CD14-positive monocyte (primary cell): Measurements from ENCODE around the gene OTOG. TPM values are rescaled to one million over a fixed set of nuclear protein-coding genes. Genes with fewer than 3 reads are reported as not detected.

Experiments
- DNase-seq, 3 donors: peaks; one replicate each; pipeline ENCODE4 v3.0.0-alpha.2; 2011 to 2022
- H2AFZ ChIP-seq: 2 replicates; pipeline ENCODE4 v1.6.0; 2012; ENCODE audit warnings: mild to moderate bottlenecking, low read depth, low read length, inconsistent platforms; ENCODE audit not compliant: insufficient read depth, poor library complexity, severe bottlenecking
- H3K27ac ChIP-seq, 2 donors: 1 replicate in 1 of 2; 2 replicates in 1 of 2; pipeline ENCODE4 v1.5.1; 2012 to 2013; ENCODE audit warnings: low read length in 2 of 2, control low read depth in 1 of 2, inconsistent platforms in 1 of 2, low read depth in 1 of 2, mild to moderate bottlenecking in 1 of 2
- H3K27me3 ChIP-seq, 2 donors: one replicate each; pipeline versions ENCODE4 v1.6.0 to v1.6.1; 2011 to 2013; ENCODE audit warnings: low read length in 2 of 2; ENCODE audit not compliant: control insufficient read depth in 2 of 2, insufficient read depth in 2 of 2
- H3K36me3 ChIP-seq, 2 donors: replicated peaks in 1 of 2; 1 replicate in 1 of 2; 2 replicates in 1 of 2; pipeline versions ENCODE4 v1.5.1 to v1.6.1; 2012 to 2013; ENCODE audit warnings: low read length in 2 of 2, control low read depth in 1 of 2, inconsistent platforms in 1 of 2, mild to moderate bottlenecking in 1 of 2; ENCODE audit not compliant: insufficient read depth in 2 of 2, control insufficient read depth in 1 of 2
- H3K4me1 ChIP-seq, 2 donors: 1 replicate in 1 of 2; 2 replicates in 1 of 2; pipeline versions ENCODE4 v1.5.1 to v1.6.1; 2012 to 2013; ENCODE audit warnings: low read length in 2 of 2, control low read depth in 1 of 2, inconsistent platforms in 1 of 2, mild to moderate bottlenecking in 1 of 2, moderate library complexity in 1 of 2; ENCODE audit not compliant: insufficient read depth in 2 of 2, control insufficient read depth in 1 of 2
- H3K4me2 ChIP-seq: replicated peaks from 2 replicates; pipeline ENCODE3; 2012; ENCODE audit warnings: low read length, moderate library complexity, mild to moderate bottlenecking; ENCODE audit not compliant: poor library complexity, severe bottlenecking; ENCODE audit errors: extremely low read depth
- H3K4me3 ChIP-seq, 3 experiments: fragments of 200-600 bp in 1 of 3; sonication (generic) in 1 of 3; replicated peaks in 1 of 3; 1 replicate in 2 of 3; 2 replicates in 1 of 3; pipeline ENCODE4 v1.5.1; 2011 to 2013; ENCODE audit warnings: low read length in 3 of 3, mild to moderate bottlenecking in 3 of 3, control low read depth in 2 of 3, low read depth in 2 of 3, inconsistent platforms in 1 of 3, moderate library complexity in 1 of 3
- H3K79me2 ChIP-seq: 2 replicates; pipeline ENCODE4 v1.6.0; 2012; ENCODE audit warnings: mild to moderate bottlenecking, control low read depth, inconsistent platforms, low read length, moderate library complexity; ENCODE audit not compliant: insufficient read depth
- H3K9ac ChIP-seq: 2 replicates; pipeline ENCODE4 v1.6.0; 2017; ENCODE audit warnings: low read length, mild to moderate bottlenecking; ENCODE audit not compliant: insufficient read depth, poor library complexity, severe bottlenecking
- H3K9me3 ChIP-seq, 2 donors: replicated peaks in 1 of 2; 1 replicate in 1 of 2; 2 replicates in 1 of 2; pipeline versions ENCODE4 v1.5.1 to v1.6.1; 2012 to 2013; ENCODE audit warnings: low read length in 2 of 2, control low read depth in 1 of 2; ENCODE audit not compliant: control insufficient read depth in 1 of 2, insufficient read depth in 1 of 2
- H4K20me1 ChIP-seq: 2 replicates; pipeline ENCODE4 v1.6.0; 2012; ENCODE audit warnings: mild to moderate bottlenecking, low read length, control low read depth, moderate library complexity; ENCODE audit not compliant: insufficient read depth
- H3K27ac Mint-ChIP-seq, 7 donors: one replicate each; pipeline ENCODE4 v1.8.0; 2020; ENCODE audit warnings: mild to moderate bottlenecking in 7 of 7, mixed read lengths in 7 of 7, moderate library complexity in 6 of 7, inconsistent platforms in 2 of 7
- H3K27me3 Mint-ChIP-seq, 3 donors: one replicate each; pipeline ENCODE4 v1.8.0; 2021 to 2022; ENCODE audit warnings: low read depth in 3 of 3, mild to moderate bottlenecking in 3 of 3, mixed read lengths in 3 of 3, moderate library complexity in 3 of 3, inconsistent platforms in 1 of 3
- H3K36me3 Mint-ChIP-seq, 2 donors: one replicate each; pipeline ENCODE4 v1.8.0; 2020; ENCODE audit warnings: mixed read lengths in 2 of 2, inconsistent platforms in 1 of 2, mild to moderate bottlenecking in 1 of 2
- H3K4me1 Mint-ChIP-seq: one replicate; pipeline ENCODE4 v1.8.0; 2020; ENCODE audit warnings: mild to moderate bottlenecking, mixed read lengths
- H3K4me3 Mint-ChIP-seq, 2 donors: one replicate each; pipeline ENCODE4 v1.8.0; 2020; ENCODE audit warnings: mild to moderate bottlenecking in 2 of 2, mixed read lengths in 2 of 2, moderate library complexity in 1 of 2
- H3K9me3 Mint-ChIP-seq, 7 donors: one replicate each; pipeline ENCODE4 v1.8.0; 2020 to 2022; ENCODE audit warnings: mixed read lengths in 7 of 7, mild to moderate bottlenecking in 6 of 7, moderate library complexity in 6 of 7, inconsistent platforms in 2 of 7
- CTCF ChIP-seq: fragments of 200-600 bp; IDR thresholded peaks from one replicate; pipeline ENCODE4 v1.8.0; 2022; ENCODE audit warnings: antibody characterized with exemption, mild to moderate bottlenecking
- WGBS: methylation state at CpG from one replicate; pipeline ENCODE4 v1.1.5; 2013; ENCODE audit warnings: missing lambda C conversion rate; ENCODE audit not compliant: insufficient coverage; 5-methylcytosine and 5-hydroxymethylcytosine counted together
- intact Hi-C, 2 donors: fragments of 100-400 bp; cut with micrococcal nuclease; formaldehyde crosslinking; loops; one replicate each; pipeline versions ENCODE4 v1.15.0 to v1.15.1; 2023
- polyA plus RNA-seq, 3 donors: library from polyadenylated mRNA; depleted of rRNA in 1 of 3; unstranded in 2 of 3; stranded (reverse) in 1 of 3; fragments of 300-500 nt in 2 of 3; fragments of >200 nt in 1 of 3; fragmentation: Illumina TruSeq in 2 of 3; gene quantifications; 1 replicate in 2 of 3; 2 replicates in 1 of 3; pipeline ENCODE4 v1.2.3, GENCODE V29; 2012 to 2021

The OTOG gene
- polyA plus RNA-seq, 3 donors, result not detected

- TF ChIP-seq CTCF, result no peak
- H3K4me1 Mint-ChIP-seq, result peaks cover 6% of the 10 kb centered on the region
- H3K4me3 Mint-ChIP-seq, result no peak overlapping the region
- H3K36me3 ChIP-seq, result no peaks in the 10 kb centered on the region
- no peak overlapping the region for H2AFZ ChIP-seq
- H3K9ac ChIP-seq, result no peak overlapping the region
- no peak overlapping the region for H3K27ac ChIP-seq
- peaks cover 31 to 49% (median 39%) of the 10 kb centered on the region in 3 donors for H3K27me3 Mint-ChIP-seq
- 100% methylated on average over 2 of the region's 2 CpGs for WGBS
- H3K9me3 Mint-ChIP-seq, result peaks cover 0 to 2% (median 0%) of the 10 kb centered on the region in 7 donors
- H3K36me3 Mint-ChIP-seq, result no peaks in the 10 kb centered on the region
- intact Hi-C loops, result no loop called here
- no peaks in the 10 kb centered on the region for H3K9me3 ChIP-seq
- H3K79me2 ChIP-seq, result no peaks in the 10 kb centered on the region
- H3K27me3 ChIP-seq, result peaks cover 0 to 20% of the 10 kb centered on the region in 2 donors
- DNase-seq, result no peak
- H3K27ac Mint-ChIP-seq, result no peak overlapping the region
- peaks cover 0 to 6% of the 10 kb centered on the region in 2 donors for H3K4me1 ChIP-seq
- no peak overlapping the region for H3K4me3 ChIP-seq
- no peak overlapping the region for H3K4me2 ChIP-seq
- no peaks in the 10 kb centered on the region for H4K20me1 ChIP-seq
Observed at GRCh38 chr11:17546240-17546639, 819 bp upstream of the OTOG start.

DNA sequence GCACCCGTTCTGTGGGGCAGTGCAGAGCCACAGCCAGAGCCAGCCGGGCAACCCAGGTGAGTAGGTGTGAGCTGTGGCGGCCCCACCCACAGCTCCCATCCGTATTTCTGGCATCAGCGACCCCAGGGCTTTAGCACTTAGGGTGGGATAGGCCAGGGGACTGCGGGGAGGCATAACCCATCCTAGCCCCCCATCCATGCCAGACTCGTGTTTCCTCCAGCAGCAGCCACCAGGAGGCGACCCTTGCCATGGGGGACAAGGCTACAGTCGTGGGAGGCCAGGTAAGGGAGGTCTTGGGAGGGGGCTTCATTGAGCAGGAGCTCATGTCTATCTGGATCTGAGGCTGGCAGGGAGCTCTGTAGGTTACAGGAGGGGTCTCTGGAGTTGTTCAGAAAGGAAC, 873 bp downstream of the OTOG start:
- Mint-ChIP-seq H3K9me3 (peaks cover 0 to 2% (median 0%) of the 10 kb centered on the region in 7 donors), H3K27me3 (peaks cover 27 to 43% (median 36%) of the 10 kb centered on the region in 3 donors)
- peaks cover 0 to 14% of the 10 kb centered on the region in 2 donors for H3K27me3 ChIP-seq

More for the DNA sequence above, 873 bp downstream of the OTOG start:
- TF ChIP-seq CTCF, result no peak
- Mint-ChIP-seq H3K27ac (peak overlapping the region in 1 of 7 donors; percentile 11), H3K4me3 (no peak overlapping the region), H3K36me3 (no peaks in the 10 kb centered on the region), H3K4me1 (peaks cover 6% of the 10 kb centered on the region)
- Histone ChIP-seq H4K20me1 (no peaks in the 10 kb centered on the region), H3K4me3 (no peak overlapping the region), H3K9ac (no peak overlapping the region), H2AFZ (no peak overlapping the region), H3K27ac (no peak overlapping the region), H3K9me3 (no peaks in the 10 kb centered on the region), H3K36me3 (no peaks in the 10 kb centered on the region), H3K4me1 (peaks cover 0 to 6% of the 10 kb centered on the region in 2 donors), H3K4me2 (no peak overlapping the region), H3K79me2 (no peaks in the 10 kb centered on the region)
- intact Hi-C loops, result no loop called here
- no peak for DNase-seq
- 60% methylated on average over 1 of the region's 9 CpGs for WGBS
